Stimulated activated CD8-positive, alpha-beta memory T cell treated with anti-CD3 and anti-CD28 coated beads, Interleukin-7, amount 100 ng/mL, for 4 hours (primary cell): ENCODE results near the gene MBD5.
"Not testable (repeated sequence)": the region's sequence is repeated elsewhere in the genome, so short reads cannot be mapped to it uniquely, and the experiment has no call there.

Experiments used
- DNase-seq, 2 donors: peaks; one replicate each; pipeline ENCODE4 v3.0.0-alpha.2; 2020; ENCODE audit warnings: low read depth in 2 of 2

The MBD5 gene

DNA sequence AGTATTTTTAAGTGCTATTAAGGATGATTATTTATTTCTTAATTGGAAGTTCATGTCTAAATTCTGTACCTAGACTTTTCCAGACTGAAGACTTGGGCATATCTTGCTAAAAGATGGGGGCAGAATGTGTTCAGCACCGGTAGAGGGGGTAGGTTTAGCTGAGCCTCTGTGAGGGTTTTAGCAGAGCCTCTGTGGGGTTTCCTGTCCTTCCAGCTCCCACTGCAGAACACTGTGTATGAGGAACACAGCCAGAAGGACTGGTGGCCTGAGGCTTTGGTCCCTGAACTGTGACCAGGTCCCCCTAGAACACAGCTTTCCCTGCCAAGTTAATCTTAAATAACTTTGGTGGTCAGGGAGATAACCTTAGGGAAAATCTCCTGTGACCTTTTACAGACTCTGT, 500.3 kb downstream of the MBD5 start:
- DNase-seq: no peak

- DNase-seq: no peak
Observed at GRCh38 chr2:148523315-148523714, 502.4 kb downstream of the MBD5 start.

- DNase-seq: peak; percentile 36 to 56
Observed at GRCh38 chr2:148524519-148524919, 503.6 kb downstream of the MBD5 start.

DNA sequence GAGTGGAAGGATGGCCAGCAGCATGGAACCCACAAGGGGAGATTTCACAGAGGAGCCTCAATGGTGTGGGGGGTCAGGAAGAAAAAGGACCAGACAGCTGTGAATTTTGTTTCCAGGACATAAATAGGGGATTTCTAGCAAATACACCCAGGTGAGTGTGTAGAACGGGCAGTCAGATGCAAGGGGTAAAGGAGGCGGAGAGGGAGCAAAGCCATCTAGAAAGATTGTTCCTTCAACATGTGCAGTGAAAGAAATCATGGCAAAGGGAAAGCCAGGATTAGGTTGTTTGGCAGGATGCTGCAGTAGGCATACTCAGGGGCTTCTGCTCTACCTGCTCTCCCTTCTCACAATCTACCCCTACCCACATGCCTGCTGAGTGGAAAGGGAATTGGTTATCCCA, 504.2 kb downstream of the MBD5 start:
- DNase-seq: no peak

DNA sequence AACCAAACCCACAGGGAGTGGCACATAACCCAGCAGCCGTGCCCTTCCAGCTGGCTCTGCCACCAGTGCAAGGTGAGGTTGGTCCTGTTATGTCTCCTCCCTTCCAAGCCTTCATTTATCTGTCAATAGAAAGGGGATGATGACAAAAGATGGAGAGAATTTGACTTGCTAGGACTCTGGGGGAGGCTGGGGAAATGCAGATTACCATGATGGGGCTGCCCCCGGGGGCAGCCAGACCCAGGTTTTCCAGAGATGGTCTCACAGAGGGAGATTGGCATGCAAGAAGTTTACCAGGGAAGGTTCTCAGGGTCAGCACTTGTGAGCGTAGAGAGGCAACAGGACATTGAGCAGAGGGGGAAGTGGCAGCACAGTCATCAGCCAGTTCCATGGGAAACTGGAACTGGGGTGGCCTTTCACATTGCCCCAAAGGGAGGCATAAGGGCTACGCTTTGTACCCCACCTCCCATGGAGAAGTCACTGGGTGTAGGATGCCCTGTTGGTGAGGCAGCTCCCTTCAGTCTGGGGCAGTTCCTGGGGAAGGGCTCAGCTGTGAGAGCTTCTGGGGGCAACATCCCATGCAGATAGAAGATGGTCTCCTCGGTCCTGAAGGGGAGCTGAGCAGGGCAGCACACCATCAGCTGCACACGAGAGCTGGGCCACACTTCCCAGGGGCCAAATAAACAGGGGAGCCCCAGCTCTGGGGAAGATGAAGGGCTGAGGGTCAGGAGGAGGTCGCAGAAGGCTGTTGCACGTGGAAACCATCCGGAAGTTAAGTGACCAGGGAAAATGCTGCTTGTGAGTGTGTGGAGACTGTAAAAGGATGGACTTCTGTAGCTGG, 505.8 kb downstream of the MBD5 start:
- no peak for DNase-seq

DNA sequence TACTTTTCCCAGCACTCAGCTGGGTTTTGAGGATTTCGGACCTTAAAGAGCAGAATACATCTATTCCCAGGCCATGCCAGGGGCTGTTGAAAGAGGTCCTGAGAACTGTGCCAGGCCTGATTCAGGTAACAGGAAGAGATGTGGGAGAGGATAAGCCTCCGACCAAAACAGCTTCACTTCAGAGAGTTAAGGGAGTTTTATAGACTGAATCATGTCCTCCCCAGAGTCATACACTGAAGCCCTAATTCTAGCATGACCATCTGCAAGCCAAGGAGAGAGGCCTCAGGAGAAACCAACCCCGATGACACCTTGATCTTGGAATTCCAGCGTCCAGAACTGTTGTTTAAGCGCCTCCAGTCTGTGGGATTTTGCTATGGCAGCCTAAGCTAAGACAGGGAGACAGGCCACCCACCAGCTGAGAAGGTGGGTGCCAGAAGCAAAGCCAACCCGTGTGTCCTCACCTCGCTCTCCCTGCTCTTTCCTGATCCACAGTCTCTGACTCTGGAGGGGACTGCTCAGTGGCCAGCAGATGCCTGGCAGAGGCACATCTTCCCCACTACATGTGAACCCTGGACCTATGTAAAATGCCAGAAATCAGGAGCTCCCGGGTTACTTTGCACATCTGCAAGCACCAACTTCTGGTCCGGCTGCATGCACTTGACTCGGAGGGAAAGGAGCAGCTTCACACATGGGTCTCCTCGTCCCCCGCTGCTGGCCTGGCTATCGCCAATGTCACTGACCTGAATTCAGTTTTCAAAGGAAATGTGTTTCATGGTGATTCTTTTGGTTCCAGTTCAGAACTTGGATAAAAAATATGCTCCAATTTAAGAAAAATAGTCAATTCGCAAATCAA, 506.8 kb downstream of the MBD5 start:
- no peak for DNase-seq

DNA sequence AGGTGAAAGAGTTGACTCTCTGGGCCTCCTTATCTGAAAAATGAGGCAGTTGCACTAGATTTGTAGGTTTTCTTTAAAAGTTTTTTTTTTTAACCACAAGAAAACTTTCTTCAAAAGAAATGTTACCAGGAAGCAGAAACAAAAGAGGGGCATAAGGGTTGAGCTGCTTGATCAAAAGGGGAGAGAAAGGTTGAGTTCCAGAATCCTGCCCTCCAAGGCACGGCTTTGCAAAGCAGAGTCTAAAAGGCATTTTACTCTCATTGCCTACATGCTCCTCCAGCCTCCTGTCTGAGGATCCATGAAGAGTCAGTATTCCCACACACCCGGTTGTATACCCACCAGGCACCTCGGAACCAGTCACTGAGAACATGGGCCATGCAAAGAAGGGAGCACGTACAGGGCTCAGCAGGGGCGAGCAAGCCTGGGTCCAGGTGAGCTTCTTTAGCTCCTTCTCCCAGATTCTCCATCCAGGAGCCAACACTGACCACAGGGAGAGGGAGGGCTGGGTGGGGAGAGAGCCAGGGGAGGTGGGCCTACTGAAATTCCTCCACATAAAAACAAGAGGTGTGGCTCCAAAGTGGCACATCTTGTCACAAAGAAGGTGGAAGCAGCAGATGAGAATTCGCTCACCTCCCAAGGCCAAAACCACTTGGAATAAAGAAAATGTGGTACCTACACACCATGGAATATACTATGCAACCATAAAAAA, 507.6 kb downstream of the MBD5 start:
- DNase-seq: no peak

- DNase-seq: no peak
Observed at GRCh38 chr2:148529745-148530144, 508.9 kb downstream of the MBD5 start.

GRCh38 chr2:148530350-148530749, 509.5 kb downstream of the MBD5 start:
- DNase-seq: no peak

DNA sequence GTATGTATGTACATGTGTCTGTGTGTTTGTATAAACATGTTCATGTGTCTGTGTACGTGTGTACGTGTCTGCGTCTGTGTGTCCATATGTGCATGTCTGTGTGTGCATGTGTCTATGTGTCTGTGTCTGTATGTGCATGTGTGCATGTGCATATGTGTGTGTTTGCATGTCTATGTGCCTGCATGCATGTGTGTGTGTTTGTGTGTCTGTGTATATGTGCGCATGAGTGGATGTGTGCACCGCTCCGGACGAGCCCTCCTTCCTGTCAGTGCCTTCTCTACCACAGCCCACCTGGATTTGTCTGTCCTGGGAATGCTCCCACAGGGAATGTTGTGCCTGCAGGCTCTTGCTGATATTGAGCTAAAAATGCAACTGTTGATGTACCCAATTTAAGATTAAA, 510.3 kb downstream of the MBD5 start:
- no peak for DNase-seq

- no peak for DNase-seq
Observed at GRCh38 chr2:148531669-148532428, 511.0 kb downstream of the MBD5 start.

GRCh38 chr2:148533004-148533403, 512.1 kb downstream of the MBD5 start:
- no peak for DNase-seq

GRCh38 chr2:148533685-148534084, 512.8 kb downstream of the MBD5 start:
- DNase-seq: no peak

GRCh38 chr2:148534416-148535204, 513.7 kb downstream of the MBD5 start:
- DNase-seq: no peak

GRCh38 chr2:148538375-148538774, 517.5 kb downstream of the MBD5 start:
- DNase-seq: no peak

DNA sequence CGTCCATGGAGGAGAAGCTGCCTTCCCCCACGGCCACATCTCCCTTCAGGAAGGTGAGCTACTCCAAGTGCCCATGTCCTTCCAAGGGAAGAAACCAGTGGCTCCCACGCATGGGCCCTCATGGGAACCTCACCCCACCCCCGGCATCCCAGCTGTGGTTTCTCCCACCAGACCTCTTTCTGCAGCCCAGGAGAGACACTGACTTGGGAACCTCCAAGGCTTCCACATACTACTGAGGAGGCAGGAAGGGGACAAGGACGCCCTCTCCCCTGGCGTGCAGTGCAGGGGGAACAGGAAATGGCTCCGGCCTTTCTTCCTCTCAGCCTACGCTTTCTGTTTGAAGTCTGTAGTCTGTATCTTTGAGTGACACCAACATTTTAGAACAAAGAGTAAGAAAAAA, 519.1 kb downstream of the MBD5 start:
- DNase-seq: no peak

DNA sequence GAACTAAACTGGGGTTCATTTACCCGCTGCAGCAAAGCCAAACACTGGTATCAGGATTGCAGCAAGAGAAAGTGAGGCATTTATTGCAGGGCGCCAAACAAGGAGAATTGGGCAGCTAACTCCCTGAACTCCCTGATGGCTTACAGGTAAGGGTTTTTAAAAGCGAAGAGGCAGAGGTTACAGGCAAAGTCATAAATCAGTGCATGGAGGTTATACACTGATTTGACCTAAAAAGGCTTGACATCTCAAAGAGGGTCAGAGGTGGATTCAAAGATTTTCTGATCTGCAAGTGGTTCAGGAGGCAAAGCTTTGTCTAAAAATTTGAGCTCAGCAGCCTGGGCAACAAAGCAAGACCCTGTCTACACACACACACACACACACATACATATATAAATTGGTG, 520.9 kb downstream of the MBD5 start:
- no peak for DNase-seq

GRCh38 chr2:148542614-148543013, 521.7 kb downstream of the MBD5 start:
- no peak for DNase-seq

DNA sequence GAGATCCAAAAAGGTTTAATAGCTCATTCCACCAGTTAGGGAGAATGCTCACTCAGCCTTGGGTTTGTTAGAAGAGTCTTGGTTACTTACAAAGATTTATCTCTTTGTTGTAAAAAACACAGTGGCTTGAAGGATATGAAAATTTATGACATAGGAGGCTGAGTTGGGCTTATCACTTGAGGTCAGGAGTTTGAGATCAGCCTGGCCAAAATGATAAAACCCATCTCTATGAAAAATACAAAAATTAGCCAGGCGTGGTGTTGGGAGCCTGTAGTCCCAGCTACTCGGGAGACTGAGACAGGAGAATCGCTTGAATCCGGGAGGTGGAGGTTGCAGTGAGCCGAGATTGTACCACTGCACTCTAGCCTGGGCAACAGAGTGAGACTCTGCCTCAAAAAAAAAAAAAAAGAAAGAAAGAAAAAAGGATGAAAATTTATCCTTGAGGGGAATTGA, 522.2 kb downstream of the MBD5 start:
- not testable (repeated sequence) for DNase-seq

DNA sequence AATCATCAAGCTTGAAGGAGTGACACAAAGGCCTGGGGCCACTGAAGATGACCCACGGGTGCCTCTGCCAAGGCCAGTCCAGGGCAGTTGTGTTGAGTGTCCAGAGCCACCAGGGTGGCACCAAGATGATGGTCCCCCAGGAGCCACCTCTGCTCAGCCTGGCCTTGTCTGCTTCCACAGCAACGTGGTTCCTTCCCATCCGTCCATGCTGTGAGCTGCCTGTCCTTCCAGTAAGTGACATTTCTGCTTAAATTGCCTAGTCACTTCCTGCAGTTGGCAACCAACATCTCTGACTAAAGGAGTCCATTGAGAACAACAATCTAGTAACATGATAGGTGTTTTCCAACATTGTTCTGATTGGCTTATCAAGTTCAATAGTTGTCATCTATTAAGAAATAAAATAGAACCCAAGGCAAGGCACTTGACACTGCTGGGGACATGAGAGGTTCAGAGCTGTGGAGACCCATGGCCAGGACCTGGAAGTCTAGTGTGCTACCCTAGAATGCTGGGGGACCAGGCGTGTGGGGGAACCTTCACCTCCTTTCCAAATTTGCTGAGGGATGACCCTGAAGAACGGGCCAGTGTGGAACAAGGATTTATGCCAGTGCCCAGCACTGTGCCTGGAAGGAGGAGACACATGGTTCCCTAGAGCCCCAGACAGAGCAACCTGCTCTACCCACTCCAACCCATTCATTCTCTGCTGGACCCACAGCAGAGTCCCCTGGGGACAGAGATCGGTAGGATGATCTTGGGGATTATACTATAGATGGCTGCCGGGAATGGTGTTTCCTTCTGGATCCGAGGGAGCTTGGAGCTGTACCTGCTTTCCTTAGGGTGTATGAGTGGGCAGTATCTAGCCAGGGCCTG, 524.7 kb downstream of the MBD5 start:
- no peak for DNase-seq
